Caco-2 (cell line): ENCODE measurements around the gene SOX6. TPM values are rescaled to one million over a fixed set of nuclear protein-coding genes. Genes with fewer than 3 reads are reported as not detected.

ENCODE experiments used
- BruUV-seq: library from RNA; stranded (reverse); fragments of 400-500 nt; replicated peaks from 2 replicates; lab custom pipeline; 2021; lab: Mats Ljungman, UMichigan
- CTCF ChIA-PET: fragments of 300-600 bp; sonication (Branson Sonifier 250); formaldehyde crosslinking; loops from one replicate; lab custom pipeline; 2022; ENCODE audit warnings: antibody characterized with exemption; lab: Charles Lee
- POLR2A ChIA-PET: fragments of 300-600 bp; sonication (Branson Sonifier 250); formaldehyde crosslinking; loops from one replicate; lab custom pipeline; 2022; ENCODE audit warnings: antibody characterized with exemption; lab: Charles Lee
- DNase-seq, 2 experiments: peaks; one replicate each; pipeline versions ENCODE4 v3.0.0 to v3.0.0-alpha.2; 2020 to 2022
- H3K27me3 ChIP-seq: replicated peaks from 2 replicates; pipeline ENCODE4 v1.6.0; 2011; ENCODE audit warnings: low read length; ENCODE audit not compliant: control insufficient read depth, insufficient read depth
- H3K36me3 ChIP-seq: 2 replicates; pipeline ENCODE4 v1.5.1; 2011; ENCODE audit warnings: low read length; ENCODE audit not compliant: control insufficient read depth, insufficient read depth
- H3K4me1 ChIP-seq: fragments of 250-450 bp; sonication (Bioruptor Pico); 2 replicates; pipeline ENCODE4 v1.5.1; 2020; ENCODE audit warnings: mild to moderate bottlenecking
- H3K4me3 ChIP-seq: 2 replicates; pipeline ENCODE4 v1.5.1; 2011; ENCODE audit warnings: low read depth, mild to moderate bottlenecking, control low read depth, low read length
- H3K9me3 ChIP-seq: fragments of 250-450 bp; sonication (Bioruptor Pico); 2 replicates; pipeline ENCODE4 v1.5.1; 2020; ENCODE audit warnings: mild to moderate bottlenecking, moderate library complexity
- H3K27ac Mint-ChIP-seq: one replicate; pipeline ENCODE4 v1.8.0; 2022; ENCODE audit warnings: mixed read lengths; ENCODE audit not compliant: unreplicated experiment
- H3K27me3 Mint-ChIP-seq: one replicate; pipeline ENCODE4 v1.8.0; 2022; ENCODE audit warnings: mixed read lengths; ENCODE audit not compliant: insufficient read depth, unreplicated experiment
- H3K36me3 Mint-ChIP-seq: one replicate; pipeline ENCODE4 v1.8.0; 2022; ENCODE audit warnings: mild to moderate bottlenecking, mixed read lengths; ENCODE audit not compliant: insufficient read depth, unreplicated experiment
- H3K4me1 Mint-ChIP-seq: one replicate; pipeline ENCODE4 v1.8.0; 2022; ENCODE audit warnings: low read depth, mixed read lengths; ENCODE audit not compliant: unreplicated experiment
- H3K4me3 Mint-ChIP-seq: one replicate; pipeline ENCODE4 v1.8.0; 2022; ENCODE audit warnings: mild to moderate bottlenecking, moderate library complexity, mixed read lengths; ENCODE audit not compliant: unreplicated experiment
- H3K9me3 Mint-ChIP-seq: one replicate; pipeline ENCODE4 v1.8.0; 2022; ENCODE audit warnings: mixed read lengths; ENCODE audit not compliant: unreplicated experiment
- intact Hi-C: fragments of 100-400 bp; cut with micrococcal nuclease; formaldehyde crosslinking; loops from one replicate; pipeline ENCODE4 v1.10.0; 2022; ENCODE audit not compliant: unreplicated experiment
- total RNA-seq: library from RNA; stranded (reverse); gene quantifications from 2 replicates; pipeline ENCODE4 v1.2.3, GENCODE V29; 2022
- TF ChIP-seq, protein P1 (sequence below), 2 experiments: fragments of 200-600 bp in 1 of 2; IDR thresholded peaks; 1 replicate in 1 of 2; 2 replicates in 1 of 2; pipeline versions ENCODE4 v1.5.1 to v1.8.0; 2011 to 2022; ENCODE audit warnings: antibody characterized with exemption in 1 of 2, control low read depth in 1 of 2, inconsistent platforms in 1 of 2, low read depth in 1 of 2, low read length in 1 of 2, mild to moderate bottlenecking in 1 of 2, moderate library complexity in 1 of 2; ENCODE audit not compliant: insufficient read depth in 1 of 2, severe bottlenecking in 1 of 2, unreplicated experiment in 1 of 2

SOX6 gene
- total RNA-seq, 1 experiment from 2014 or later: 10.8 TPM

DNA sequence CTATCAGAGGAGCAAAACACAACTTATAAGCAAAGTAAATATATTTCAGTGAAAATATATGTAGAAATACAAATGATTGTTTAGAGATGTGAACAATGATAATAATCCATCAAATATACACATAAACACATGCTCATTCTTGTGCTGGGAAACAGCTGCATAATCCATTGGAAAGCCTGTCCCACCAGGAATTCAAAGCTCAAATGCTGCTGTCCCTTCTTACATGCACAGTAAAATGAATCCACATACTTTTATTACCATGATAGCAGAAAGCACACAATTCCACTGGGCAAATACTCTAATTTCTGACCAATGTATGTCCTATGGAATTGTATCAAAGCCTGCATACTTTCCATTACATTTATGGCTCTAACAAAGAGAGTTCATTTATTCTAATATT lies 44.5 kb downstream of the SOX6 start:
- Mint-ChIP-seq H3K4me1 (peaks cover 11% of the 10 kb centered on the region), H3K36me3 (no peaks in the 10 kb centered on the region), H3K4me3 (no peak overlapping the region), H3K27ac (no peak overlapping the region), H3K27me3 (no peaks in the 10 kb centered on the region), H3K9me3 (no peaks in the 10 kb centered on the region)
- TF ChIP-seq, protein P1, sequence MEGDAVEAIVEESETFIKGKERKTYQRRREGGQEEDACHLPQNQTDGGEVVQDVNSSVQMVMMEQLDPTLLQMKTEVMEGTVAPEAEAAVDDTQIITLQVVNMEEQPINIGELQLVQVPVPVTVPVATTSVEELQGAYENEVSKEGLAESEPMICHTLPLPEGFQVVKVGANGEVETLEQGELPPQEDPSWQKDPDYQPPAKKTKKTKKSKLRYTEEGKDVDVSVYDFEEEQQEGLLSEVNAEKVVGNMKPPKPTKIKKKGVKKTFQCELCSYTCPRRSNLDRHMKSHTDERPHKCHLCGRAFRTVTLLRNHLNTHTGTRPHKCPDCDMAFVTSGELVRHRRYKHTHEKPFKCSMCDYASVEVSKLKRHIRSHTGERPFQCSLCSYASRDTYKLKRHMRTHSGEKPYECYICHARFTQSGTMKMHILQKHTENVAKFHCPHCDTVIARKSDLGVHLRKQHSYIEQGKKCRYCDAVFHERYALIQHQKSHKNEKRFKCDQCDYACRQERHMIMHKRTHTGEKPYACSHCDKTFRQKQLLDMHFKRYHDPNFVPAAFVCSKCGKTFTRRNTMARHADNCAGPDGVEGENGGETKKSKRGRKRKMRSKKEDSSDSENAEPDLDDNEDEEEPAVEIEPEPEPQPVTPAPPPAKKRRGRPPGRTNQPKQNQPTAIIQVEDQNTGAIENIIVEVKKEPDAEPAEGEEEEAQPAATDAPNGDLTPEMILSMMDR (IDR thresholded peaks at IDR 0.05; ENCODE audit: insufficient read depth in 1 of 2, low read depth in 1 of 2, low read length in 1 of 2, severe bottlenecking in 1 of 2, unreplicated experiment in 1 of 2): no peak
- no peak overlapping the region for H3K4me3 ChIP-seq
- H3K4me1 ChIP-seq: peaks cover 8% of the 10 kb centered on the region; the same call in 1 of the 2 replicates
- H3K27me3 ChIP-seq: no peaks in the 10 kb centered on the region
- intact Hi-C loops: no loop called here
- DNase-seq: no peak
- POLR2A ChIA-PET: no interaction called here
- no peaks in the 10 kb centered on the region for H3K36me3 ChIP-seq
- no TSS peak for BruUV-seq
- no peaks in the 10 kb centered on the region for H3K9me3 ChIP-seq
- CTCF ChIA-PET: no interaction called here

DNA sequence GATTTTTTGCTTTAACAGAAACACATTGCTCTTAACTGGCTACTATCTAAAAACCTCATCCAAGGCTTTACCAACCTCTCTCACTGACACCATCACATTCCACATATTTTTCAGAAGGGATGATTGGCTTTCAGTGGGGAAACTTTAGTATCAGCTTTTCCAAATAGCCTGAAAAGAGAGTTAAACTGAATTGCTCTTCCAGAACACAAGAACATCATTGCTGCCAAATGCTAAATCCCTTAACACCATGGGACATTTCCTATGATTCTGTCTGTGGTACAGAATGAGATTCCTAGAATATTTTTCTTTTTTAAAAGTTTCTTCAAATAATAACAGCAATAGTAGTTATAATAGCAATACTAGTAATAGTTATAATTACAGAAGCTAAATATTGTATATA lies 45.4 kb downstream of the SOX6 start:
- H3K36me3 Mint-ChIP-seq: no peaks in the 10 kb centered on the region
- DNase-seq: no peak
- peaks cover 14% of the 10 kb centered on the region for H3K4me1 Mint-ChIP-seq
- no peaks in the 10 kb centered on the region for H3K27me3 ChIP-seq
- POLR2A ChIA-PET: no interaction called here
- TF ChIP-seq, protein P1 (IDR thresholded peaks at IDR 0.05; ENCODE audit: insufficient read depth in 1 of 2, low read depth in 1 of 2, low read length in 1 of 2, severe bottlenecking in 1 of 2, unreplicated experiment in 1 of 2): no peak
- H3K4me3 Mint-ChIP-seq: no peak overlapping the region
- BruUV-seq: no TSS peak
- intact Hi-C loops: no loop called here
- H3K27me3 Mint-ChIP-seq: no peaks in the 10 kb centered on the region
- no peaks in the 10 kb centered on the region for H3K9me3 ChIP-seq
- H3K4me1 ChIP-seq: peaks cover 10% of the 10 kb centered on the region; the same call in 1 of the 2 replicates
- CTCF ChIA-PET: no interaction called here
- H3K9me3 Mint-ChIP-seq: no peaks in the 10 kb centered on the region
- H3K36me3 ChIP-seq: no peaks in the 10 kb centered on the region
- H3K4me3 ChIP-seq: no peak overlapping the region
- H3K27ac Mint-ChIP-seq: no peak overlapping the region

DNA sequence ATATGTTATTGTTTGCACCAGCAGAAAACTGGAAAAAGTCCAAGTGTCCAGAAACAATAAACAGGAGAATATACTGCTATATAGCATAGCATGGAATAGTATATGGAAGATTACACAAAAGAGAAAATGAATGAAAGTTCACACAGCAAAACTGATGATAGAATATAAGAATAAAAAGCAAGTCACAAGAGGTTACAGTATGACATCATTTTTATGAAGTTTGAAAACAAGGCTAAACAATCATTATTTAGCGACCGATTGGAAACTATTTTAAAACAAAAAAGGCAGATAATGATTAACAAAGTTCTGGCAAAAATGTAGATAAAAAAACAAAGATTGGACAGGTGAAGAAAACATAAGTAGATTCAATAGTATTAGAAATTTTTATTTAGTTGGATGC lies 47.1 kb downstream of the SOX6 start:
- intact Hi-C loops: no loop called here
- no peaks in the 10 kb centered on the region for H3K27me3 ChIP-seq
- Mint-ChIP-seq H3K27me3 (no peaks in the 10 kb centered on the region), H3K9me3 (no peaks in the 10 kb centered on the region), H3K36me3 (no peaks in the 10 kb centered on the region), H3K27ac (no peak overlapping the region), H3K4me1 (peaks cover 14% of the 10 kb centered on the region), H3K4me3 (no peak overlapping the region)
- POLR2A ChIA-PET: no interaction called here
- CTCF ChIA-PET: no interaction called here
- no peak overlapping the region for H3K4me3 ChIP-seq
- no peaks in the 10 kb centered on the region for H3K36me3 ChIP-seq
- H3K4me1 ChIP-seq: peaks cover 10% of the 10 kb centered on the region; the same call in 1 of the 2 replicates
- TF ChIP-seq, protein P1 (IDR thresholded peaks at IDR 0.05; ENCODE audit: insufficient read depth in 1 of 2, low read depth in 1 of 2, low read length in 1 of 2, severe bottlenecking in 1 of 2, unreplicated experiment in 1 of 2): no peak
- no peaks in the 10 kb centered on the region for H3K9me3 ChIP-seq
- BruUV-seq: no TSS peak
- DNase-seq: no peak
